Lower leg skin (tissue), 4 donors: ENCODE data around the gene GKAP1. TPM values are rescaled to one million over a fixed set of nuclear protein-coding genes. Genes with fewer than 3 reads are reported as not detected.
"Not testable (repeated sequence)": the region's sequence is repeated elsewhere in the genome, so short reads cannot be mapped to it uniquely, and the experiment has no call there.

Experiments
- DNase-seq, 2 donors: peaks; one replicate each; pipeline ENCODE4 v3.0.0-alpha.2; 2019; ENCODE audit warnings: low spot score in 2 of 2
- H3K4me3 ChIP-seq: fragments of 200-600 bp; sonication (generic); 2 replicates; pipeline ENCODE4 v1.5.1; 2017; ENCODE audit warnings: mild to moderate bottlenecking, low read depth; ENCODE audit not compliant: poor library complexity, severe bottlenecking
- POLR2A ChIP-seq, 2 donors: fragments of 450-650 bp; IDR thresholded peaks; one replicate each; pipeline ENCODE4 v1.6.1; 2016 to 2017; ENCODE audit warnings: antibody characterized with exemption in 2 of 2, mild to moderate bottlenecking in 1 of 2, moderate library complexity in 1 of 2
- WGBS, 2 donors: methylation state at CpG; one replicate each; pipeline ENCODE4 v1.1.5; 2018; 5-methylcytosine and 5-hydroxymethylcytosine counted together
- intact Hi-C: fragments of 100-400 bp; cut with DNase I; formaldehyde crosslinking; loops from one replicate; pipeline ENCODE4 v1.15.0; 2023; ENCODE audit warnings: low total_unique reads
- total RNA-seq, 4 donors: library from RNA; depleted of rRNA; stranded (reverse); fragments of >200 nt; gene quantifications; one replicate each; pipeline ENCODE4 v1.1.0, GENCODE V29; 2016
- TF ChIP-seq, protein P1 (sequence below), 3 donors: fragments of 450-650 bp; IDR thresholded peaks; one replicate each; pipeline ENCODE4 v1.5.1; 2016; ENCODE audit warnings: antibody characterized with exemption in 3 of 3, mild to moderate bottlenecking in 3 of 3, moderate library complexity in 2 of 3

Gene GKAP1
- total RNA-seq, 4 donors from 2014 or later = 1.3 to 4.5 (median 2.6) TPM

DNA sequence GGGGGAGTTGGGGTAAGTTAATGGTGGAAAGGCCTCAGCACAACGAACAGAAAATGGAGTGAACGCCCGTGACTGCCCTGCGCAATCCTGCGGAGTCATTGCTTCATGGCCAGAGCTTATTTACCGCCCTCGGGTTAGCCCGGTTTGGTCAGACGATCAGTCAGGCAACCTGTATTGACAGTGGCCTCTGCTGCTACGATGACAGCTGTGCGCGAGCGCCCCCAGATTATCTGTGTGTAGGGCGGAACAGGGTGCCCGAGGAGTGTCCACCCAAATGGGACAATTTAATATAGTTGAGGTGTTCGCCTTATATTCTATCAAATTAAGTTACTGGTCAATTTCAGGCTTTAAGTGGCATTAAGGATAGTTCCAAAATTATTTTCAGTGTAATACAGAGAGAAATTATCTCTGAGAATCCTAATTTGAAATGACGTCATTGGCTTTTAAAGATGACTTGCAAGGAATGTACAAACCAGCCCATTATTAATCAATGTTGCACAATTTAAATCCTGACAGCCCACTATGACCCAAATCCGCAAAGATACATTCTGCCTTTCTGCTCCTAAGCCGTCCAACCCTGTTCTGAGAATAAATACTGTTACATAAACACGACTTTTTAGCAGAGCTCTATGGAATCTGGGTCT lies 108.9 kb downstream of the GKAP1 start:
- WGBS, 2 donors = 14 to 15% methylated on average over 20 of the region's 20 CpGs
- peak; percentile 88 to 97 for DNase-seq
- H3K4me3 ChIP-seq = peak overlapping the region; percentile 97
- no peak for TF ChIP-seq POLR2A (IDR thresholded peaks at IDR 0.05)
- TF ChIP-seq, protein P1, sequence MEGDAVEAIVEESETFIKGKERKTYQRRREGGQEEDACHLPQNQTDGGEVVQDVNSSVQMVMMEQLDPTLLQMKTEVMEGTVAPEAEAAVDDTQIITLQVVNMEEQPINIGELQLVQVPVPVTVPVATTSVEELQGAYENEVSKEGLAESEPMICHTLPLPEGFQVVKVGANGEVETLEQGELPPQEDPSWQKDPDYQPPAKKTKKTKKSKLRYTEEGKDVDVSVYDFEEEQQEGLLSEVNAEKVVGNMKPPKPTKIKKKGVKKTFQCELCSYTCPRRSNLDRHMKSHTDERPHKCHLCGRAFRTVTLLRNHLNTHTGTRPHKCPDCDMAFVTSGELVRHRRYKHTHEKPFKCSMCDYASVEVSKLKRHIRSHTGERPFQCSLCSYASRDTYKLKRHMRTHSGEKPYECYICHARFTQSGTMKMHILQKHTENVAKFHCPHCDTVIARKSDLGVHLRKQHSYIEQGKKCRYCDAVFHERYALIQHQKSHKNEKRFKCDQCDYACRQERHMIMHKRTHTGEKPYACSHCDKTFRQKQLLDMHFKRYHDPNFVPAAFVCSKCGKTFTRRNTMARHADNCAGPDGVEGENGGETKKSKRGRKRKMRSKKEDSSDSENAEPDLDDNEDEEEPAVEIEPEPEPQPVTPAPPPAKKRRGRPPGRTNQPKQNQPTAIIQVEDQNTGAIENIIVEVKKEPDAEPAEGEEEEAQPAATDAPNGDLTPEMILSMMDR (IDR thresholded peaks at IDR 0.05) = no peak
- intact Hi-C loops = no loop called here

DNA sequence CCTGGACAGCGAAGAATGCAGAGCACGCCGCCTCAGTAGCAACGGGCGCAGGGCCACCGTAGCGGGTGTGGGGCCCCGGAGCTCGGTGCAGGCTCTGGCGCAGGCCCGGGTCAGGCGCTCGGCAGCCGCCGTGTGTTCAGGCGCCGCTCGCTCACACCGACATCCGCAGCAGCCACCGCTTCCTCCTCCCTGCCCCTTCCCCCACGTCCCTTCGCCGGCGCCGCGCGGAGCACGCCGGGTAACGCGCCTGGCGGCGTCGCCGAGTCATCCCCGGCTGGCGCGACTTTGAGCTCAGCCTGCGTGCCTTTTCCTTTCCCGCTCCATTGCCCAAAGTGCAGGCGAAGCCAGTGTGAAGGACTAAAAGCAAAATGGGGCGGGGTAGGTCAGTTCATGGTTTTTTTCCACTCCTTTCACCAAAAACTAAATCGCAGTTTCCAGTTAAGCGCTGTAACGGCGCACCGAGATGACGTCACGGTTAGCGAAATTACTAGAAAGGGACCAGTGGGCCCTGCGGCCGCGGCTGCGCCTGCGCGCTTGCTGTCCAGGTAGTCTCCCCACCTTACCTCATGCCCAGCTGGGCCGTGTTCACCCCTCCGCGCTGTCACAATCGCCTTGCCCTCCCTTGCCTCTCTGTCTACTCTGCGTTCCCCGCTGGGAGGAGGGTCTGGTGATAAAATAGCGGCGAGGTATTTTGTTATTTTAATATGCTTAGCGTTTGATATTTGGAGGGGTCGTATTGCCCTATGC lies 109.6 kb downstream of the GKAP1 start, which contains the start of gene UBQLN1:
UBQLN1 (minus strand) TSS at position 191 of the 747 bp plus-strand sequence. CDS start 279 bp downstream, outside the sequence.
- TF ChIP-seq POLR2A (IDR thresholded peaks at IDR 0.05) = peak in 1 of 2 donors; percentile 75
- TF ChIP-seq, protein P1 (IDR thresholded peaks at IDR 0.05) = peak in 1 of 3 donors; percentile 31
- whole genome bisulfite sequencing, 2 donors = 0 to 1% methylated on average over 55 to 58 of the region's 67 CpGs
- intact Hi-C loops = no loop called here
- peak within 1 kb of the TSS; percentile 97 for H3K4me3 ChIP-seq
- peak; percentile 92 to 98 for DNase-seq

DNA sequence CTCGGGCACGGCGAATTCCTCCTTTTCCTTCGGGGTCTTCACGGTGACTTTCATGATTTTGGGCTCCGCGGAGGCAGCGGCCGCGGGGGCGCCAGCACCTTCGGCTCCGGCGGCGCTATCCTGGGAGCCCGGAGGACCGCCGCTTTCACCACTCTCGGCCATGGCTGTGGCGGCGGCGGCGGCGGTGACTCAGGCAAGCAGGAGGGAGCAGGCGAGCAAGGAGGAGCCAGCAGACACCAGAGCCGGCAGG lies 110.1 kb downstream of the GKAP1 start:
- intact Hi-C loops = no loop called here
- DNase-seq = peak in 1 of 2 donors; percentile 96
- TF ChIP-seq, protein P1 (IDR thresholded peaks at IDR 0.05) = no peak
- no peak for TF ChIP-seq POLR2A (IDR thresholded peaks at IDR 0.05)
- peak overlapping the region; percentile 97 for H3K4me3 ChIP-seq
- 1 to 2% methylated on average over 21 to 23 of the region's 26 CpGs for WGBS, 2 donors

DNA sequence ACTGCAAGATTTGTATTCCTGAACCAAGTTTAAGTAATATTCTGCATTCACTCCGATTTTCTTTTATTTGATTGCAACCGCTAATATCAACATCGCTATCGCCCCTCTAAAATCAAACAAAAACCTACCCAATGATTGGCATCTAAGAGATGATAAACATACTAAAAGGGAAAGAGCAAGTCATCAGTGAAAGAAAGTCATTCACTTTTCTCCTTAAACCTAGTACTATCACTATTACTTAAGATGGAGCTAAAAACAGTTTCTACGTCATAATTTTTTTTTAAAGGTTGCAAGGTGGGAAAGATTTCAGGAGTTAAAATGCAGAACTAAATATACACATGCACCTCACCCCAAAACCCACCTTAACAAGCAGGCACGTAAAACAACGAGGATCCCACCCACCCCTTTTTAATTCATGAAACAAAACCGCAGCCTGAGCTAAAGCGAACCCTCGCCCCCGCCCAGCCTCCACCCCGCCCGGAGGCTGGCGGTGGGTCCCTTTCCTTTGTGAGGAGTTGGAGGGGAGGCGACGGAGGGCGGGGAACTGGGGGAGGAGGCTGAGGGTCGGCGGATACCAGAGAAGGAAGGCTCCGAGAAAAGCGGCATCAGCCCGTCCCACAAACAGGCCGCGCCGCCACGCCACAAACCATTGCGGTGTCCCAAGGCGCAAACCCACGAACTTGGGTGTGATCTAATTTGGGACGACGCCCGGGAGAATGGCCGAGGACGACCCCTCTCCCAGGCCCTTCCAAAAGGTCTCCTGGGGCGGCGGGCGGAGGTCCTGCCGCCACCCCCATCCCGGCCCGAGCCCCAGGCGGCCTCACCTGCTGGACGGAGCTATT lies 110.7 kb downstream of the GKAP1 start:
- WGBS, 2 donors = 0% methylated on average over 36 to 42 of the region's 42 CpGs

DNA sequence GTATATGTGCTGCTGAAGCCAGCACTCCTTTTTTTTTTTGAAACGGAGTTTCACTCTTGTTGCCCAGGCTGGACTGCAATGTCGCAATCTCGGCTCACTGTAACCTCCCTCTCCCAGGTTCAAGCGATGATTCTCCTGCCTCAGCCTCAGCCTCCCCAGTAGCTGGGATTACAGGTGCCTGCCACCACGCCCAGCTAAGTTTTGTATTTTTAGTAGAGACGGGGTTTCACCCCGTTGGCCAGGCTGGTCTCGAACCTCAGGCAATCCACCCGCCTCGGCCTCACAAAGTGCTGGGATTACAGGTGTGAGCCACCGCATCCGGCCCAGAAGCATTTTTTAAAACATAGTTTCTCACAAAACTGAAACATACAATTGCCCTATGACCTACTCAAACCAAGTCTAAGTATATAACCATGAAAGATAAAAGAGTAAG lies 112.3 kb downstream of the GKAP1 start:
- DNase-seq, intact Hi-C loops, H3K4me3 ChIP-seq: not testable (repeated sequence)
- 95 to 97% methylated on average over 12 of the region's 12 CpGs for WGBS, 2 donors

More for the DNA sequence above, 110.7 kb downstream of the GKAP1 start:
- no peak for TF ChIP-seq POLR2A (IDR thresholded peaks at IDR 0.05)
- TF ChIP-seq, protein P1 (IDR thresholded peaks at IDR 0.05) = no peak
- H3K4me3 ChIP-seq = peak overlapping the region; percentile 97
- peak; percentile 26 to 90 for DNase-seq
- intact Hi-C loops = no loop called here

DNA sequence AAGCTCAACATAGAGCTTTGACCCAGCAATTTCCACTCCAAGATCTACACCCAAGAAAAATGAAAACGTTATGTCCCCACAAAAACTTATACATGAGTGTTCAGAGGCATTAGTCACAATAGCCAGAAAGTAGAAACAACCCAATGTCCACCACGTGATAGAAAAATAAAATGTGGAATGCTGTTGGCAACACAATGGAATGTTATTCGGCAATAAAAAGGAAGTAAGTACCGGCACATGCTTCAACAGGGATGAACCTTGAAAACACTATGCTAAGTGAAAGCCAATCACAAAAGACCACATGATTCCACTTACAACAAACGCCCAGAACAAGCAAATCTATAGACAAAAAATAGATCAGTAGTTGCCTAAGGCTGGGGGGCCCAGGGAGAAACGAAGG lies 115.8 kb downstream of the GKAP1 start:
- intact Hi-C loops = no loop called here
- H3K4me3 ChIP-seq = no peak overlapping the region
- DNase-seq = no peak
- TF ChIP-seq POLR2A (IDR thresholded peaks at IDR 0.05) = no peak
- TF ChIP-seq, protein P1 (IDR thresholded peaks at IDR 0.05) = no peak
- 31 to 36% methylated on average over 6 of the region's 6 CpGs for WGBS, 2 donors
